Ammon's horn (tissue), 1 donor: ENCODE results near the gene OLFM1.
"Not testable (repeated sequence)": the region's sequence is repeated elsewhere in the genome, so short reads cannot be mapped to it uniquely, and the experiment has no call there.

Experiments
- DNase-seq: peaks from one replicate; pipeline ENCODE4 v3.0.0-alpha.2; 2016; ENCODE audit warnings: low spot score

OLFM1 gene

GRCh38 chr9:135107581-135108235, 20.2 kb downstream of the OLFM1 start:
- DNase-seq, result no peak

- peak; percentile 43 for DNase-seq
Measured at GRCh38 chr9:135108831-135109510, 21.5 kb downstream of the OLFM1 start.

- DNase-seq, result no peak
Measured at GRCh38 chr9:135109650-135110049, 22.2 kb downstream of the OLFM1 start.

- no peak for DNase-seq
Measured at GRCh38 chr9:135110416-135110815, 22.9 kb downstream of the OLFM1 start.

- not testable (repeated sequence) for DNase-seq
Measured at GRCh38 chr9:135111600-135111999, 24.1 kb downstream of the OLFM1 start.

- no peak for DNase-seq
Measured at GRCh38 chr9:135116371-135116770, 28.9 kb downstream of the OLFM1 start.

- no peak for DNase-seq
Measured at GRCh38 chr9:135116881-135117280, 29.4 kb downstream of the OLFM1 start.

- DNase-seq, result no peak
Measured at GRCh38 chr9:135117281-135117680, 29.8 kb downstream of the OLFM1 start.

GRCh38 chr9:135119496-135120064, 32.1 kb downstream of the OLFM1 start:
- DNase-seq, result no peak

GRCh38 chr9:135120249-135120648, 32.8 kb downstream of the OLFM1 start:
- DNase-seq, result no peak

- DNase-seq, result no peak
Measured at GRCh38 chr9:135122316-135122715, 34.8 kb downstream of the OLFM1 start.

GRCh38 chr9:135123126-135123772, 35.8 kb downstream of the OLFM1 start:
- no peak for DNase-seq

GRCh38 chr9:135123773-135124134, 36.3 kb downstream of the OLFM1 start:
- peak; percentile 43 for DNase-seq

GRCh38 chr9:135126451-135127187, 39.2 kb downstream of the OLFM1 start:
- DNase-seq, result peak; percentile 59

GRCh38 chr9:135127718-135128670, 40.5 kb downstream of the OLFM1 start:
- no peak for DNase-seq

- no peak for DNase-seq
Measured at GRCh38 chr9:135129137-135129695, 41.7 kb downstream of the OLFM1 start.

- DNase-seq, result no peak
Measured at GRCh38 chr9:135130207-135130976, 42.9 kb downstream of the OLFM1 start.

GRCh38 chr9:135131488-135131887, 44.0 kb downstream of the OLFM1 start:
- DNase-seq, result no peak

GRCh38 chr9:135132008-135132407, 44.5 kb downstream of the OLFM1 start:
- no peak for DNase-seq
